Endometrium (tissue), 2 donors: ENCODE data around the gene ARID5A.
A peak's percentile ranks its signal among the peaks of the same experiment; 100 is the strongest.

Experiments
- FAIRE-seq: peaks from 2 replicates; lab custom pipeline; 2012; peaks lifted over from hg19 to GRCh38; lab: Jason Lieb, UNC
- donor health status: control.
- donor health status: control.

Gene ARID5A

DNA sequence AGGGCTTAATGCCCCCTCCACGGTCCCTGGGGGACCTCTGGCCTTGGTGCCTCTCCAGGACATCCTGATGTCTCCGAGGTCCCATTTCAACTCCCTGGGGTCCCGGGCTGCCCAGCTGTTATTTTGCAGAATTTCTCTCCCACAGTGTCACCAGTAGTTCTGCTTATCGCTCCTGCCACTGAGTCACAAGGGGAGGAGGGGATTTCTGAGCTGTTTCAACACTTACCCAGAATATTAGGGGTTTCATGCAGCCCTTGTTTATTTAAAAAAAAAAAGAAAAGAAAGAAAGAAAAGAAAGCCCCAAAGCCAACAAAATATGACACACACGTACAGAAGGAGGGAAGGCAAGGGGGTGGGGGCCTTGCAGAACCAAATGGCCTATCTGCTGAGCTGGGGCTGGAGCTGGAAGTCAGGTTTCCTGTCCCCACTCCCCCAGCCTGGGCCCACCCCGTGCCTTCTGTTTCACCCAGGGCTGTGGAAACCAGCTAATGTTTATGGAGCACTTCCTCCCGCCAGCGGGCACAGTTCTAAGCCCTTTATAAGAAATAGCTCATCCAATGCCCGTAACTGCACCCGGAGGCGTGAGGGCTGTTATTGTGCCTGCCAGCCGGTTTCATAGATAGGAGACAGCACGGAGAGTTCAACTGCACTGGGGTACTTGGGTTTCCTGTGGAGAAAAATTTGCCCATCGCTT, 8.4 kb upstream of the ARID5A start:
- no peak for FAIRE-seq

DNA sequence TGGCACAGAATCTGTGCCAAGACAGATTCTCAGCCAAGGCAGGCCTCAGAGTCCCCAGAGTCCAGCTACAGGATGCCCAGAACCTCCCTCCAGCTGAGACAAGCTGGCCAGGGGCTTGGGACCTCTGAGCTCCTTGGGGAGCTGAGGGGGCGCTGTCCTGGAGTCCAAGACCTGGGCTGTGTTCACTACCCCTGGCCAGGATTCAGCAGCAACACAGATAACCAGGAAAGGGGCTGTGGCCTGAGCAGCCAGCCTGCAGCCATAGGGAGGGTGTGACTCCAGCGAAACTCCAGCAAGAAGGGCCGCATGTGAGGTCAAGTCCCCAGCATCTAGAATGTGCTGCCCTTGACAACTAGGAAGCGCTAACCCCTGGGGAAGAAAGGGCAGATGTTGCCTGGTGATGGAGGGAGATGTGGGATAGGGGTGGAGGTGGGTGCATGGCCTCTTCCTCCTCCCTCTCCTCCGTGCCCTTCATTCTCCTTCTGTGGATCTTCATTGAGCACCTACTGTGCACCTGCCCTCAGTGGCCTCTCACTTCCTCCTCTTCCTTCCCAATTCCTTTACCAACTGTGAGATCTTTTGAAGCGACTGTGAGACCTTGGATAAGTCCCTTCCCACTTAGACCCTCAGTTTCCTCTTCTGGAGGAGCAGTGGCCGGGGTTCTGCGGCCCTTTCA, 7.7 kb upstream of the ARID5A start:
- FAIRE-seq = no peak

DNA sequence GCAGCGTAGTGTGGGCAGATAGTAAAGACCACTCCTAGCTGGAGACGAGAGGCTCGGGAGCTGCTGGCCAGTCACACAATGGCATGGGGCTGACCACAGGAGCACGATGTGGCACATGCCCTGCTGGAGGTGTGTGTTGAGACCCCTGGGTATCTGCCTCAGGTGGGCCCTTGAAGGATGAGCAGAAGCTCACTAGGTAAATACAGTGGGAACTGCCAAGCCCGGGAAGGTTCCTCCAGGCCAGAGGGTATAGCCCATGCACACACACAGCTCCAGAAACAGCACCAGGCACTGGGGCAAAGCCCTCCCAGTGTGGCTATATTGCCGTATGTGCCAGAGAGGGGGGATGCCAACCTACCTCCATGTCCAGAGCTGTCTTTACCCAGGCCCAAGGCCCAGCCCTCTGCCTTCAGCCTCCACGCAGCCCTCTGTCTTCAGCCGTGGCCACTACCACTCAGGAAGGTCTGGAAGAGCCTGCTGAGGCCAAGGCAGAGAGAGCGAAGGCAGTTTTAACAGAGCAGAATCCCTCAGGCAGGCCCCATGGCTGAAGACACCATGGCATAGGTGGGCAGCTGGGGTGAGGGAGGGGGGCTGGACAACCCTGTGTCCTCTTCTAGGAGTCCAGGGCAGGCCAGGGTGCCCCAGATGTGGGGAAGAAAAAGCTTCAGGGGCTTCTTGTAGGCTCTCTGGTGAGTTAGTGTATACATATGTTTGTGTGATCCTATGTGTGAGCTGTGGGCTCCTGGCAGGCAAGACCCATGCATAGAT, 7.0 kb upstream of the ARID5A start:
- no peak for FAIRE-seq

DNA sequence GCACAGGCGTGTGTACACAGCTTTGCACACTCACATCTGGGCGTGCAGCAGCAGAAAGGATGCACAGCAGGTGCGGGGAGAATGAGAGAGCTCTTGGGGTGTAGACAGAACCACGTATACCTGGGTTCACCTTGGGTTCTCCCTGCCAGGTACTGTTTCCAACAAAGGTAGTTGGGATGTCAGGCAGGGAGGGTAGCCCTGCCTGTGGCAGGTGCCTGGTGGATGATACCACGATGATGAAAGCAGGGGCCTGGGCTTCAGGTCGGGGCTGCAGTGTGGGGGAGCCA, 6.5 kb upstream of the ARID5A start:
- no peak for FAIRE-seq

DNA sequence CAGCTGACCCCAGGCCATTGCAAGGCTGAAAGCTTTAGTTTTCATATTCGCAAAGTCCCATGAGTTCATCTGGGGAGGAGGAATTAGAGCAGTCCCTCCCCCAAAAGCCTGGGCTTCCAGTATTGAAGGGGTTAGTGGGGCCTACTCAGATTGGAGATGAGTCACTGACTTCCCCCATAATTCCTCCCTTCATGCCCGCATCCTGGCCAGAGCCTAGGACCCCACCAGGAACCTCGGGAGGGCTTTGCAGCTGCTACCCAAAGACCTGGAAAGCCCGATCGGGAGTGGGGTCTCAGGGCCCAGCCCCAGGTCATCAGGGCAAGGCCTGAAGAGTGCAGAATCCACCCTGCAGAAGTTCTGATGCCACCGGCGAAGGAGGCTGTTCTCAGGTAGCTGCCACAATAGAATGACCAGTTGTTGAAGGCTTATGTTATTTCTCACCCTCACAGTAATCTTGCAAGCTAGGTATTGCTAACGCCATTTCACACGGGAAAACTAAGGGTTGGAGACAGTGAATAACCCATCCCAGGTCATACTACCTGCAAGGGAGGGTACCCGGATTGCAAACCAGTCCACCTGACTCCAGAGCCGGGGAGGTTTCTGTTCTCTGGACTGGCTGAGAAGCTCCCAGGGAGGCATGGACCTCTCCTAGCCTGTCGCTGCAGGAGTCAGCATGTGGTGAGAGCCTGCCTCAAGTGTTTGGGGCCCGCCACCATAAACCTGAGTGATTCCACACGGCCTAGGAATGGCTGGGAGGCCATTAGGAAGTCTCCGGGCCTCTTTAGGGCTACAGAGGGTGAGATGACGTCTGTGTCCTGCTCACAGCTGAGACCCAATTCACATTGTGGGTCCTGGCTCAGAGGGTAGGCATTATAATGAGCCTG, 5.8 kb upstream of the ARID5A start:
- FAIRE-seq = no peak

DNA sequence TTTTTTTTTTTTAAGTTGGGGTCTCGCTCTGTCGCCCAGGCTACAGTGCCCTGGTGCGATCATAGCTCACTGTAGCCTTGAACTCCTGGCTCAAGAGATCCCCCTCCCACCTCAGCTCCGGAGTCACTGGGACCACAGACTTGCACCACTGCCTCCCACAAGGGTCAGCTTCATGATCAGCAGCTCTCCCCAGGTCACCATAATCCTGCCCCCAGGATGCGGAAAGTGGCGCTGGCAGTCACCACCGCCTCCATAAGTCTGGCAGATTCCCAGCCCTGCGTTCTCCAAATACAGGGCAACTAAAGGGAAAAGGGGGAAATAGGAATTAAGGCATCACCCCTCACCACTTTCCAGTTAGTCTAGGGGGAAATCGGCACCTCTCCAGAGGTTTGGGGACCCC, 5.2 kb upstream of the ARID5A start:
- no peak for FAIRE-seq

DNA sequence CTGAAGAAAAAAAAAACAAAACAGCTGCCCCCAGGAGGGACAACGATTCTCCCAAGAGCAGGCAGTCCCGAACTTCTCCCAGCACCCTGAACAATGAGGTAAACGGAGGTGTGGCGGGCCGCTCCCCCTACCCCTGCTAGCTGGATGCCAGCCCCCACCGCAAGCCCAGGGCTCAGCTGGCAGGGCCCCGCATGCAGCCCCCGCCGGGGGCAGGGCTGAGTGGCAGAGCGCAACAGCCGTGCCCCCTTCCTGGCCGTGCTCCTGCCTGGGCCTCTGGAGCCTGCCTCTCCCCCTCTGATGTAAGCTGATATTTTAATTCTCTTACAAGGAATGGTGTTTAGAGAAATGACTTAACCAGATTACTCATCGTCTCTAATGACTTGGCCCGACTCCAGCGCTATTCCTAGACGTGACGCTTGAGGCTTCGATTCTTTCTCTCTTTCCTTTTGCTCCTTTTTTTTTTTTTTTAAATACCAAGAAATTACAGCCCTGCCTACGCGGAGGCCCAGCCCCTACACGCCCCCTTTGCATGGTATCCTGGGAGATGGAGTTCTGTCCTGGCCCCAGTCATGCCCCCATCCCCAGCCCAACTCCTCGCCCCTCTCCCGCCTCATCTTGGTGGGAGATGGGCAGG, 4.6 kb upstream of the ARID5A start:
- peak; percentile 98 for FAIRE-seq

DNA sequence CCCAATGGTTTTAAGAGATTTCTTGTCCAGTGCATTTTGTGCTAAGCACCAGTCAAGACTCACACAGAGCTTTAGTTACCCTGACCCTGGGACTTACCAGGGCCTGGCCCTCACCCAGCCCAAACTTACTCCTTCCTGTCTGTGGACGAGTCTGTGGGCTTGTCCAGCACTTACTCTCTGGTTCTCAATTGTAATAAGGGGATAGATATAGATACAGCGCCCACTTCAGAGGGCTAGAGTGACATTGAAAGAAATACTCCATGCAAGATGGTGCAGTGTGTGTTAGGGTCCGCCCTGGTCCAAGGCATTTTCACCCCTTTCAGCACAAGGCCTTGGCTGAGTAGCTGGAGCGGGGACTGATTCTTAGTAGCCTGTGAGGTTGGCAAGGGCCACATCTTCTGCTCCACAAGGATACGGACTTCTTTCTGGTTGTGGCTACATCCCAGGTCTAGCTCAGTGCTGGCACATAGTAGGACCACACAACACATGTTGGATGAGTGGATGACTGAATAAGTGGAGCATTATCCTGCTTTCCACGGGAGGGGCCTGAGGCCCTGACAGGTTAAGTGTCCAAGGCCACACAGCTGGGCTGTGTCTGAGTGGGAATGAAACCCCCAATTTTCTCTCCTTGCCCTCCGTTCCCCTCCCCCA, 3.8 kb upstream of the ARID5A start:
- FAIRE-seq = no peak

GRCh38 chr2:96533292-96534073, 3.1 kb upstream of the ARID5A start:
- FAIRE-seq = no peak

GRCh38 chr2:96534141-96534540, 2.4 kb upstream of the ARID5A start:
- no peak for FAIRE-seq

- no peak for FAIRE-seq
Measured at GRCh38 chr2:96534701-96535181, 1.8 kb upstream of the ARID5A start.

GRCh38 chr2:96535331-96535730, 1.2 kb upstream of the ARID5A start:
- FAIRE-seq = no peak

DNA sequence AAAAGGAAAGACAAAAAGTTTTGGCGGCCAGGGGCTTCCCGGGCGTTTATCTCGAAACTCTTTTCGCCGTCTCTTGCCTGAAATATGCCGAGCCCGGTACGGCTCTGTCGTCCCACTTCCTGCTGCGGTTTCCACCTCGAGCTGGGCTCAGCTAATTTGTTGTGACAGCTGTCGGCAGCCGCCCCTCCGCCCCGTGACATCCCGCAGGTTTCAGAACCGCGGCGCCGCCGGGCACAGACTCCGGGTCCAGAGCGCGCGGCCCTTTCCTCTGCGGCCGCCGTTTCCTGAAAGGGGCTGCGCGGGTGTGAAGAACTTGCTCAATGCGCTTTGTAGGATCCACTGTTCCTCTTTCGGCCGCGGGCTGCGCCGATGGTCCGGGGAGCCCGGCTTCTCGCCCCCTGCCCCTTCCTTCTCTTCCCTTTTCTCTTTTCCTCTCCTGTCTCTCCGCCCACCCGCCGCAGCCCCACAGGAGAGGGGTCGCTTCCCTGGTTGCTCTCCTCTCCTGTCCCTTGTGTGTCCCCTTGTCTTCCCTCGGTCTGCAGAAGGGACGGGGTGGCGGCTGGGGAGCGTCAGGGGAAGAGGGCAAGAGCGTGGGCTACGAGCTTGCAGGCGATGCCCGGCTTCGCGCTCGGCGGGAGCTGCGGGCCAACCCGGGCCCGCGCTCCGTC, 648 bp downstream of the ARID5A start:
- no peak for FAIRE-seq

DNA sequence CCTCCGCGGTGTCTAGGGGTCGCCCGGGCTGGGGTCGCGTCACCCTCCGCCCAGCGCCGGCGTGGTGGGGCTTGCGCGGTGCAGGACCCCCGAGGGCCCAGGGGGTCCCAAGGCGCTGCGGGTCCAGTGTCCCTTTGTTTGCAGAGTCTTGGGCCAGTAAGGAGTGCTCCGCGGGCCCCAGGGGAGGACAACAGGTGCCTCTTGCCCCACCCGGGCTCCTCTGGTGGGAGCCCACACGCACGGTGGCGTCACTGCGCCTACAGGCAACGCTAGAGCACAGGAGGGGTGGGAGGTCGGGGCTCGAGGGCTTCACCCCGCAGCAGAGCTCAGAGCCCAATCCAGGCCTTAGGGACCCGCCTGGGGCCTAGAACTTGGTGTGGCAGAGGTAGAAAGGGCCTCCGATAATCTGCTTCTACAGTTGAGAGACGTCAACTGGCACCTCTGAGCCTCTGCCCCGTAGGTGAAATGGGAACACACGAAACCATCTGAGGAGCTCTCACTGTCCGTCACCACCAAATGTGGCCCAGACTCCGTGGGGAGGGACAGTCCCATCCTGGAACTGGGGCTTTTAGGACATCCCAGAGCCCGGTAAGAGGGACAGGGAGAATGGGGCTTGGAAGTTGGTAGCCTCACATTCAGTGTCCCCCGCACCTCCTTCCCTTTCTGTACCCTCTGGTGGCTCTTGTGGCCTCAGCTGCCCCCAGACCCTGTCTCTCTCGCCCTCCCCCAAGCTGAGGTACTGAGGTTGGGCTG, 1.4 kb downstream of the ARID5A start:
- FAIRE-seq = no peak

GRCh38 chr2:96538487-96539214, 2.1 kb downstream of the ARID5A start:
- FAIRE-seq = no peak

DNA sequence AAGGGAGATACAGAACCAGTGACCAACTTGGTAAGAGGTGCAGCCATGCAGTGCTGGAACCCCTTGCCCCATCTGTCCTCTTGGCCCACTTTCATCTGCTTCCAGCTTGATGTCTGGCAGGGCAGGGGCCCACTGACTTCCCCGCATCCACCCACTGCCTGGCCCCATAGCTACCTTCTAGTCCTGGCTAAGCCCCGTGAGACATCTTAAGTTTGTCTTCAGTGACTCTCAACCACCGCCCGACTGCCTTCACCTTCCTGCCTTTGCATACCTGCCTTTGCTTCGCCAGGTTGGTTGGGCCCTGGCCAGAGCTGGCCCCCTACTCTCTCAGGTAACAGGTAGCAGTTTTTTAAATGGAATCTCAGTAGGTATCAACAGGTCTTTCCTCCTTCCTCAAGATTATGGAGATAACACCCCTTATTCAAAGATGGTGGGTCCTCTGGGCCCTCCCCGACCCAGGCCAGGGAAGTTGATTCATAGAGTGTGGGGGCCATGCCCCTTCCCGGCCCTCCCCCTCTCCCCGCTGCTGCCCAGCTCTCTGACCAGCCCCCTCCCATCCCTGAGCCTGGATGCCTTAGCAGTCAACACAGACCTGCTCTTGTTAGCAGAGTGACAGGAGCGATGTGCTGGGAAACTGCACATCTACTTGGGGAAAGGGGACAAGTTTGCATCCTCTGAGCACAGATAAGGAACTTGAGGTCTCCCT, 2.8 kb downstream of the ARID5A start:
- FAIRE-seq = no peak

DNA sequence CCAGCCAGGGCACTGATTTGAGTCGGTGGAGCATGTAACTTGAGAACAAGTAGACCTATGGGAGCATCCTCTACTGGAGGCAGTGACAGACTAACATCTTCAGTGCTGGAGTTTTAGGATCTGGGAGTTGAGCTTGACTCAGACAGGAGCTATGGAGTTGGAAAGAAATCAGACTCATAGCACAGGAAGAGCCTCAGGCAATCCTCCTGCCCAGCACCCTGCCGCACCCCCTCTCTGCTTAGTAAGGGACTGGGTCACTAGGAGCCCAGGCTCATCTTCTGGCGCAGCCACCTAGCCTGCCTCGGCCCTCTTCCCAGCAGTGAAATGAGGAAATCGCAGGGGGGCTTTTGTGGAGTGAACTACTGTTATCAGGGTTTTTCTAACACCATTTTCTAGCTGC, 3.6 kb downstream of the ARID5A start:
- no peak for FAIRE-seq
